ENCODE results near the gene JAZF1. TPM values are rescaled to one million over a fixed set of nuclear protein-coding genes. Genes with fewer than 3 reads are reported as not detected.

Gene JAZF1
- total RNA-seq, 1 donor from 2014 or later, result 36.1 TPM

GRCh38 chr7:27973625-27974024 lies 207.0 kb downstream of the JAZF1 start:
- TF ChIP-seq POLR2AphosphoS5 (IDR thresholded peaks at IDR 0.05; ENCODE audit: insufficient read depth in 1 of 2, low read depth in 1 of 2), result no peak
- TF ChIP-seq POLR2A (IDR thresholded peaks at IDR 0.05), result no peak
- no peak for TF ChIP-seq CTCF (IDR thresholded peaks at IDR 0.05)
- no peaks in the 10 kb centered on the region for H3K36me3 ChIP-seq
- H3K27ac ChIP-seq, result no peak overlapping the region
- H3K9me3 ChIP-seq, result no peaks in the 10 kb centered on the region
- intact Hi-C loops (cut with DNase I), result no loop called here
- peaks cover 7% of the 10 kb centered on the region for H3K4me1 ChIP-seq
- H3K27me3 ChIP-seq, result no peaks in the 10 kb centered on the region
- DNase-seq (ENCODE audit: extremely low spot score in 2 of 2), result no peak
- no peak overlapping the region for H3K4me3 ChIP-seq

- intact Hi-C loops (cut with DNase I), result no loop called here
- Histone ChIP-seq H3K36me3 (no peaks in the 10 kb centered on the region), H3K27me3 (no peaks in the 10 kb centered on the region), H3K9me3 (no peaks in the 10 kb centered on the region), H3K4me3 (no peak overlapping the region), H3K4me1 (peaks cover 7% of the 10 kb centered on the region), H3K27ac (no peak overlapping the region)
- no peak for DNase-seq (ENCODE audit: extremely low spot score in 2 of 2)
- TF ChIP-seq CTCF (IDR thresholded peaks at IDR 0.05) (no peak), POLR2AphosphoS5 (IDR thresholded peaks at IDR 0.05; ENCODE audit: insufficient read depth in 1 of 2, low read depth in 1 of 2) (no peak), POLR2A (IDR thresholded peaks at IDR 0.05) (no peak)
These were observed 208.3 kb downstream of the JAZF1 start for GRCh38 chr7:27972276-27972675.

GRCh38 chr7:27971171-27971812 lies 209.3 kb downstream of the JAZF1 start:
- no peak for TF ChIP-seq CTCF (IDR thresholded peaks at IDR 0.05)
- TF ChIP-seq POLR2AphosphoS5 (IDR thresholded peaks at IDR 0.05; ENCODE audit: insufficient read depth in 1 of 2, low read depth in 1 of 2), result no peak
- no peak for TF ChIP-seq POLR2A (IDR thresholded peaks at IDR 0.05)
- Histone ChIP-seq H3K36me3 (no peaks in the 10 kb centered on the region), H3K27ac (no peak overlapping the region), H3K4me1 (peaks cover 17% of the 10 kb centered on the region), H3K9me3 (no peaks in the 10 kb centered on the region), H3K4me3 (no peak overlapping the region), H3K27me3 (no peaks in the 10 kb centered on the region)
- intact Hi-C loops (cut with DNase I), result no loop called here
- no peak for DNase-seq (ENCODE audit: extremely low spot score in 2 of 2)

GRCh38 chr7:27970350-27970749 lies 210.2 kb downstream of the JAZF1 start:
- Histone ChIP-seq H3K27ac (no peak overlapping the region), H3K27me3 (no peaks in the 10 kb centered on the region), H3K4me3 (no peak overlapping the region), H3K4me1 (peaks cover 26% of the 10 kb centered on the region), H3K9me3 (no peaks in the 10 kb centered on the region), H3K36me3 (no peaks in the 10 kb centered on the region)
- intact Hi-C loops (cut with DNase I), result no loop called here
- TF ChIP-seq POLR2A (IDR thresholded peaks at IDR 0.05) (no peak), POLR2AphosphoS5 (IDR thresholded peaks at IDR 0.05; ENCODE audit: insufficient read depth in 1 of 2, low read depth in 1 of 2) (no peak), CTCF (IDR thresholded peaks at IDR 0.05) (no peak)
- no peak for DNase-seq (ENCODE audit: extremely low spot score in 2 of 2)

- Histone ChIP-seq H3K4me3 (no peak overlapping the region), H3K27ac (no peak overlapping the region), H3K4me1 (peaks cover 26% of the 10 kb centered on the region), H3K27me3 (no peaks in the 10 kb centered on the region), H3K9me3 (no peaks in the 10 kb centered on the region), H3K36me3 (no peaks in the 10 kb centered on the region)
- no peak for DNase-seq (ENCODE audit: extremely low spot score in 2 of 2)
- intact Hi-C loops (cut with DNase I), result no loop called here
- TF ChIP-seq POLR2A (IDR thresholded peaks at IDR 0.05) (no peak), POLR2AphosphoS5 (IDR thresholded peaks at IDR 0.05; ENCODE audit: insufficient read depth in 1 of 2, low read depth in 1 of 2) (no peak), CTCF (IDR thresholded peaks at IDR 0.05) (no peak)
These were observed 211.2 kb downstream of the JAZF1 start for GRCh38 chr7:27969346-27969745.
